H1 (cell line): ENCODE measurements around the gene RAB3GAP2.
"Not testable (repeated sequence)": the region's sequence is repeated elsewhere in the genome, so short reads cannot be mapped to it uniquely, and the experiment has no call there.

Source experiments
- ATF2 ChIP-seq: IDR thresholded peaks from 2 replicates; pipeline ENCODE4 v1.6.1; 2012; ENCODE audit warnings: low read length, inconsistent platforms
- ATF3 ChIP-seq: IDR thresholded peaks from 2 replicates; pipeline ENCODE4 v1.6.1; 2011; ENCODE audit warnings: low read depth, mild to moderate bottlenecking, low read length; ENCODE audit not compliant: insufficient read depth
- CREB1 ChIP-seq: IDR thresholded peaks from 2 replicates; pipeline ENCODE4 v1.6.1; 2012; ENCODE audit warnings: inconsistent platforms
- CTCF ChIP-seq, 3 experiments: IDR thresholded peaks; 1 replicate in 2 of 3; 2 replicates in 1 of 3; pipeline versions ENCODE4 v1.5.1 to v1.6.1; 2011; ENCODE audit warnings: low read length in 3 of 3, mild to moderate bottlenecking in 3 of 3, inconsistent platforms in 2 of 3, low read depth in 1 of 3, moderate library complexity in 1 of 3; ENCODE audit not compliant: insufficient read depth in 1 of 3; ENCODE audit errors: control extremely low read depth in 1 of 3
- EZH2 ChIP-seq: fragments of 200-600 bp; sonication (generic); IDR thresholded peaks from 2 replicates; pipeline ENCODE4 v1.7.1; 2012; ENCODE audit warnings: low read depth, mild to moderate bottlenecking, moderate library complexity, low read length, inconsistent platforms; ENCODE audit not compliant: severe bottlenecking
- FOSL1 ChIP-seq: IDR thresholded peaks from 2 replicates; pipeline ENCODE4 v1.6.1; 2011; ENCODE audit warnings: mild to moderate bottlenecking, low read depth, low read length, moderate library complexity; ENCODE audit not compliant: insufficient read depth
- MAX ChIP-seq: IDR thresholded peaks from 2 replicates; pipeline ENCODE4 v1.6.1; 2012; ENCODE audit warnings: inconsistent platforms
- POLR2A ChIP-seq, 2 experiments: IDR thresholded peaks; 1 replicate in 1 of 2; 2 replicates in 1 of 2; pipeline ENCODE4 v1.6.1; 2011; ENCODE audit warnings: low read depth in 2 of 2, low read length in 2 of 2, mild to moderate bottlenecking in 2 of 2; ENCODE audit errors: control extremely low read depth in 1 of 2
- POLR2AphosphoS5 ChIP-seq: IDR thresholded peaks from 2 replicates; pipeline ENCODE4 v1.6.1; 2011; ENCODE audit warnings: low read depth, low read length
- SIX5 ChIP-seq: IDR thresholded peaks from 2 replicates; pipeline ENCODE4 v1.6.1; 2011; ENCODE audit warnings: mild to moderate bottlenecking, low read depth, low read length
- TAF1 ChIP-seq: IDR thresholded peaks from 2 replicates; pipeline ENCODE4 v1.6.1; 2011; ENCODE audit warnings: mild to moderate bottlenecking, low read depth, low read length
- USF2 ChIP-seq: IDR thresholded peaks from 2 replicates; pipeline ENCODE4 v1.6.1; 2011; ENCODE audit warnings: low read length, improper control_type of control experiment

- TF ChIP-seq CTCF (IDR thresholded peaks at IDR 0.05; ENCODE audit: control extremely low read depth in 1 of 3, insufficient read depth in 1 of 3, low read depth in 1 of 3, low read length in 3 of 3); MAX; EZH2; CREB1; POLR2AphosphoS5; SIX5; TAF1; ATF3; ATF2; USF2; POLR2A (IDR thresholded peaks at IDR 0.05; ENCODE audit: control extremely low read depth in 1 of 2, low read depth in 2 of 2, low read length in 2 of 2); FOSL1: not testable (repeated sequence)
Observed at GRCh38 chr1:220245900-220246299, 26.4 kb downstream of the RAB3GAP2 start.
